C4-2B (cell line): Measurements from ENCODE around the gene SHC2.
"Not testable (repeated sequence)": the region's sequence is repeated elsewhere in the genome, so short reads cannot be mapped to it uniquely, and the experiment has no call there.

Experiments used
- H3K27ac ChIP-seq: fragments of 450-650 bp; 2 replicates; pipeline ENCODE4 v1.5.1; 2017
- ZFX ChIP-seq: fragments of 450-650 bp; IDR thresholded peaks from 2 replicates; pipeline ENCODE4 v1.6.1; 2017
- TF ChIP-seq, protein P1 (sequence below): fragments of 450-650 bp; conservative IDR thresholded peaks from 2 replicates; pipeline ENCODE4 v1.5.1; 2017; ENCODE audit warnings: mild to moderate bottlenecking

SHC2 gene

DNA sequence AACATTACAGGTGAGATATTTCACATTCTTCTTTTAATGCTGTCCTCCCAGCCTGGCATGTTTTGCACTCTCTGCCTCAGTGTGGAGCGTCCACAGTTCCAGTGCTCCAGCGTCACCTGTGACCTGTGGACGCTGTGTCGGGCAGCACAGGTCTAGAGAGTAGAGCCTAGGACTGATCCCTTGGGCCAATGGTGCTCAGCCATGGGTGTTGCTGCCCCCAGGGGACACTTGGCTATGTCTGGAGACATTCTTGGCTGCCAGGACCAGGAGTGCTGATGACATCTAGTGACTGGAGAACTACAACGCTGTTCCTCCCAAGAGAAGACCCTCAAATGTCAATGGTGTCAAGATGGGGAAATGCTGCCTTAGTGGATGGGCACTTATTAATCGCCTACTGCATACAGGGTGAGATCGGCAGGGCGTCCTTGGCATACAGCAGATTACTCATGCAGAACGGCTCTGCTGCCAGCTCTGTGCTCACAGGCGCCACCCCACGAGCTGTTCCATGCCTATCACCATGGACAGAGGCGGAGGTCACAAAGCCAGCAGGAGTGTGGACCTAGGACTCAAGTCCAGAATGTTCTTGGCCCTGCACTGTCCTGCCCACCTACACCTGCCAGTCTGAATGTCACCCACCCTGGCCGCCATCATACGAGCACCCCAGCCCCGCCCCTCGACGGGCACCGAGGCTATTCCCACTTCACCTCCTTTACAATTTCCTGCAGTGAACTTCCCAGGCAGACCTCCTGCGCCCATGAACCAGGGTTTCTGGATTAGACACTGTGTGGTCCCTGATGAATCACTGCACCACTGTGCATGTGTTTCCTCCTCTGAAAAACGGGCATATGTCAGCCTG, 21.6 kb upstream of the SHC2 start:
- TF ChIP-seq ZFX = no peak
- TF ChIP-seq, protein P1, sequence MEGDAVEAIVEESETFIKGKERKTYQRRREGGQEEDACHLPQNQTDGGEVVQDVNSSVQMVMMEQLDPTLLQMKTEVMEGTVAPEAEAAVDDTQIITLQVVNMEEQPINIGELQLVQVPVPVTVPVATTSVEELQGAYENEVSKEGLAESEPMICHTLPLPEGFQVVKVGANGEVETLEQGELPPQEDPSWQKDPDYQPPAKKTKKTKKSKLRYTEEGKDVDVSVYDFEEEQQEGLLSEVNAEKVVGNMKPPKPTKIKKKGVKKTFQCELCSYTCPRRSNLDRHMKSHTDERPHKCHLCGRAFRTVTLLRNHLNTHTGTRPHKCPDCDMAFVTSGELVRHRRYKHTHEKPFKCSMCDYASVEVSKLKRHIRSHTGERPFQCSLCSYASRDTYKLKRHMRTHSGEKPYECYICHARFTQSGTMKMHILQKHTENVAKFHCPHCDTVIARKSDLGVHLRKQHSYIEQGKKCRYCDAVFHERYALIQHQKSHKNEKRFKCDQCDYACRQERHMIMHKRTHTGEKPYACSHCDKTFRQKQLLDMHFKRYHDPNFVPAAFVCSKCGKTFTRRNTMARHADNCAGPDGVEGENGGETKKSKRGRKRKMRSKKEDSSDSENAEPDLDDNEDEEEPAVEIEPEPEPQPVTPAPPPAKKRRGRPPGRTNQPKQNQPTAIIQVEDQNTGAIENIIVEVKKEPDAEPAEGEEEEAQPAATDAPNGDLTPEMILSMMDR = no peak; the same call in 1 of the 2 replicates
- no peak overlapping the region for H3K27ac ChIP-seq

DNA sequence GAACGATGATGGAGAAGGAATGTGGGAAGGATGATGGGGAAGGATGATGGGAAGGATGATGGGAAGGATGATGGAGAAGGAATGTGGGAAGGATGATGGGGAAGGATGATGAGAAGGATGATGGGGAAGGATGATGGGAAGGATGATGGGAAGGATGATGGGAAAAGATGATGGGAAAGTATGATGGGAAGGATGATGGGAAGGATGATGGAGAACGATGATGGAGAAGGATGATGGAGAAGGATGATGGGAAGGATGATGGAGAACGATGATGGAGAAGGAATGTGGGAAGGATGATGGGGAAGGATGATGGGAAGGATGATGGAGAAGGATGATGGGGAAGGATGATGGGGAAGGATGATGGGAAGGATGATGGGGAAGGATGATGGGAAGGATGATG, 20.3 kb upstream of the SHC2 start:
- not testable (repeated sequence) for H3K27ac ChIP-seq

DNA sequence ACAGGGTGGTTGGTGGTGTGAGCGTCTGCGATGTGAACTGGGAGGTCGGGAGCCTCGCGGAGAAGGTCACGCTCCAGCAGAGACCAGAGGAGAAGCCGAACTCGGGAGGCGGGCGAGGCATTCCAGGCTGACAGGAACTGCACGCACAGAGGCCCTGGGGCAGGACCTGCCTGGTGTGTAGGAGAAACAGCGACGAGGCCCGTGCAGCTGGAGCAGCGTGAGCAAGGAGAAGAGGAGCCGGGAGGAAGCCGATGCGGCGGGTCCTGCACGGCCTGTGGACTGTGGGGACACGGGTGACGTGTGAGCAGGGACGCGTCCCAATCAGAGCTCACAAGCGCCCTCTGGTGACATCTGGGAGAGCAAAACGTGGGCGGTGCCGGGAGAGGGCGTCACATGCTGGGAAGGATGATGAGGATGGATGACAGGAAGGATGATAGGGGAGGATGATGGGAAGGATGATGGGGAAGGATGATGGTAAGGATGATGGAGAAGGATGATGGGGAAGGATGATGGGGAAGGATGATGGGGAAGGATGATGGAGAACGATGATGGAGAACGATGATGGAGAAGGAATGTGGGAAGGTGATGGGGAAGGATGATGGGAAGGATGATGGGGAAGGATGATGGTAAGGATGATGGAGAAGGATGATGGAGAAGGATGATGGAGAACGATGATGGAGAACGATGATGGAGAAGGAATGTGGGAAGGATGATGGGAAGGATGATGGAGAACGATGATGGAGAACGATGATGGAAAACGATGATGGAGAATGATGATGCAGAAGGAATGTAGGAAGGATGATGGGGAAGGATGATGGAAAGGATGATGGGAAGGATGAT, 19.4 kb upstream of the SHC2 start:
- H3K27ac ChIP-seq = no peak overlapping the region
- TF ChIP-seq, protein P1 = peak; percentile 82
- no peak for TF ChIP-seq ZFX

DNA sequence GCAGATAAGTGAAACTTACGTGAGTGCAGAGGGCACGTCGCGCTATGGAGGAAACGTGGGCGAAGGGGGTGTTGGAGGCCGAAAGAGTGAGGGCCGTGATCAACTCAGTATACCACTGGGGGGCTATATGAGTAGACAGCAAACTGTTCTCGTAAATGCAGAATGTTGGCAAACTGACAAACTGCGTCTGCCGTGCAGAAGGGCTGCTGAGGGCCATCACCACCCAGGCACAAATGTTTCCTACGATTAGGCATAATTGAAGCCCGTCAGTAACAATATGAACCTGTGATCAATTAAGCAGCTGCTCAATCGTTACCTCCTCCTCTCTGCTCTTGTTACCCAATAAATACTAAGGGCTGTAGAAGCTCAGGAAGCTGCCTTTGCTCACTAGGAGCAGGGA, 18.1 kb upstream of the SHC2 start:
- TF ChIP-seq ZFX = no peak
- TF ChIP-seq, protein P1 = no peak
- no peak overlapping the region for H3K27ac ChIP-seq

DNA sequence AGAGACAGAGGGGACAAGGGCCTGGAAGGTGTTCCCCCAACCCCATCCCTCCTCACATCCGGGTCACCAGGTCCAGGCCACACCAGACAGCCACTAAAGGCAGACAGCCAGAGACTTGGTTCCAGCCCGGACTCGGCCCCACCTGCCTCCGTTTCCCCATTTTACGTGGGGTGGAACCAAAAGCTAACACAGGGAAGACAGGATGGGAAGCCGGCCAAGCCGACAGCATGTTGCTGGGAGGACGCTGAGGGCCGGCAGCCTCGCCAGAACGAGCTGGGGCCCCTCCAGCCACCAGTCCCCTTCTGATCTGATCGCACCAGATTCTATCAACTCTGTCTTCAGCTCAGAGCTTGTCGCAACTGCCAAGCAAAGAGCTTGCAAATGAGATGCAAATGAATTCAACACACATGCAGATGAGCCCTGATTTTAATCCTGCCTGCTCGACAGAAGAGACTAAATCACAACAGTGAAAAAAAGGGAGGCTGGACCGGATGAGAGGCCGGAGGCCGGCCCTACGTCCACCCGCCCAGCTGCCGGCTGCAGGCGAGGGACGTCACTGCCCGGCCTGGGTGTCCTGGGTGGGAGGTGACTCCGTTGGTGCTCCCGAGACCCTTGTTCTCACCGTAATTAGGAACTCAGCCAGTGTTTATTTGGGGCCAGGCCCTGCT, 17.5 kb upstream of the SHC2 start:
- no peak overlapping the region for H3K27ac ChIP-seq
- TF ChIP-seq, protein P1 = no peak
- no peak for TF ChIP-seq ZFX

DNA sequence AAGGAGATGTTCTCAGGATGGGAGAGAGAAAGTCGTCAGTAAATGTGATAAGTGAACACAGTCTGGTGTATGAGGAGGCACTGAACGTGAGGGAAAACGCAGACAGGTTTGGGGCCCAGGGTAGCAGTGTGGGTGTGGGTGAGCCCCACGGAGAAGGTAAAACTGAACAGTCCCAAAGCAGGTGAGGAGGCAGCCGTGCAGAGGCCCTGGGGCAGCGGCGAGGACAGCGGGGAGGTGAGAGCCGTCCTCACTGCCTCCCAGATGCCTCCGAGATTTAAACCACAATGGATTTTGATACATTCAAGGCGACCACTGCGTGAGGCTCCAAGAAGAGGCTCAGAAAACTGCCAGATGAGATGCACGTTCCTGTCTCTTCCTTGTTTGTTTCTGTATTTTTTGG, 14.5 kb upstream of the SHC2 start:
- no peak overlapping the region for H3K27ac ChIP-seq
- TF ChIP-seq, protein P1 = no peak
- no peak for TF ChIP-seq ZFX

DNA sequence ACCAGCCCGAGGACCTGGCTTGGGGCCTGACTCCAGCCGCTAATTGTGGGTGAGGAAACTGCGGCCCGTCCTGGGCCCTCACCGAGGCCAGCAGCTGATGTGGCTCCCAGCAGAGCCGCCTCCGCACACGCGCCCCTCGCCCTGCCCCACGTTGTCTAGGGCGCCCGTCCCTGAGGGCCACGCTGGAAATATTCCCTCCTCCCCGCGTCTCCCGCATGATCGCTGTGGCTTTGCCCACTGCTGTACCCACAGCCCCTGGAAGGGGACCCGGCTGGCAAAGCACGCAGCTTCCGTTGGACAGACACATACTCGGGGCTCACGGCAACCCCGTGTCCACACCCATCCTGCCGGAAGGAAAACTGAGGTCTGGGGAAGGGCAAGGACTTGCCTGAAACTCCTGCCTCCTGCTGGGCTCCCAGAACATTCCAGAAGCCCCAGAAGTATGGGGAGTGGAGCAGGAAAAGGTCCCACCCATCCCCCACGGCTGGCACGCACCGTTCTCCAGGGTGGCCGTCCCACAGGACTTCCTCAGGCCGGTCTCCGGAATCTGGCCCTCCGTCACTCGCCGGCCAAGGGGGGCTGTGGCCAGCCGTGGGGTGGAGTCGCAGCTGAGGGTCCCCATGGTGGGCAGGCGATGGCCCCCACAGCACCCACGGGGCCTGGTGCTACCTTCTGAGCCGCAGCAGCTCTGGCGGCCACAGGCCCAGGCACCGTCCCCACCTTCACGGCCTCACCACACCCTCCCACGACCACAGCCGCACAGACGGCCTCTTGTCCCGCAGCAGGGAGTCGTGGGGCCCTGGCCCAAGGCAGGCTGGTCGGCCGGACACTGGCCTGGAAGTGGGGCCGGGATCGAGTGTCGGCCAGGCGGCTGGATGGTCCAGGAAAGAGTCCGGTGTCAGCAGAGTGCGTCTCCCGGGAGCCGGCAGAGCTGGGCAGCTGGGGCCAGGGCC, 13.6 kb upstream of the SHC2 start:
- no peak overlapping the region for H3K27ac ChIP-seq
- no peak for TF ChIP-seq ZFX
- TF ChIP-seq, protein P1 = no peak
